HL-60 (cell line): Measurements from ENCODE around the gene STAT4.

ENCODE experiments used
- DNase-seq, 2 experiments: peaks; one replicate each; pipeline ENCODE4 v3.0.0-alpha.2; 2010 to 2020; ENCODE audit warnings: low read depth in 1 of 2, low spot score in 1 of 2
- H3K27ac ChIP-seq: fragments of 250-450 bp; sonication (Bioruptor Pico); replicated peaks from 2 replicates; pipeline ENCODE4 v1.5.1; 2020; ENCODE audit warnings: mild to moderate bottlenecking, moderate library complexity
- H3K27me3 ChIP-seq: fragments of 250-450 bp; sonication (Bioruptor Pico); 2 replicates; pipeline ENCODE4 v1.5.1; 2021; ENCODE audit warnings: mild to moderate bottlenecking, moderate library complexity; ENCODE audit not compliant: insufficient read depth, poor library complexity, severe bottlenecking
- H3K4me3 ChIP-seq: replicated peaks from 2 replicates; pipeline ENCODE4 v1.5.1; 2011; ENCODE audit warnings: mild to moderate bottlenecking, control low read depth, low read length; ENCODE audit not compliant: insufficient read depth
- CTCF ChIP-seq: IDR thresholded peaks from one replicate; pipeline ENCODE4 v1.5.1; 2011; ENCODE audit warnings: low read length, control low read depth, inconsistent platforms; ENCODE audit not compliant: insufficient read depth
- GABPA ChIP-seq: IDR thresholded peaks from 2 replicates; pipeline ENCODE4 v1.6.1; 2012; ENCODE audit warnings: low read depth
- POLR2AphosphoS5 ChIP-seq: IDR thresholded peaks from 2 replicates; pipeline ENCODE4 v1.6.1; 2012; ENCODE audit warnings: low read depth
- REST ChIP-seq: IDR thresholded peaks from 2 replicates; pipeline ENCODE4 v1.6.1; 2012; ENCODE audit warnings: low read depth; ENCODE audit not compliant: insufficient replicate concordance
- SPI1 ChIP-seq: IDR thresholded peaks from 2 replicates; pipeline ENCODE4 v1.6.1; 2012; ENCODE audit warnings: low read depth, mild to moderate bottlenecking, borderline replicate concordance

Gene STAT4

GRCh38 chr2:191166111-191166755 lies 15.4 kb upstream of the STAT4 start:
- TF ChIP-seq GABPA = no peak
- no peak for TF ChIP-seq CTCF
- no peak for TF ChIP-seq POLR2AphosphoS5
- TF ChIP-seq REST = no peak
- no peak for TF ChIP-seq SPI1
- no peak overlapping the region for H3K27ac ChIP-seq
- no peak for DNase-seq

GRCh38 chr2:191165176-191165643 lies 14.4 kb upstream of the STAT4 start:
- TF ChIP-seq POLR2AphosphoS5 (no peak), CTCF (peak; percentile 13), SPI1 (no peak)
- Histone ChIP-seq H3K27me3 (peaks cover 2% of the 10 kb centered on the region), H3K4me3 (no peak overlapping the region), H3K27ac (no peak overlapping the region)
- no peak for DNase-seq

More at GRCh38 chr2:191166111-191166755, 15.4 kb upstream of the STAT4 start:
- Histone ChIP-seq H3K4me3 (no peak overlapping the region), H3K27me3 (peaks cover 4% of the 10 kb centered on the region)

GRCh38 chr2:191158747-191159146 lies 8.0 kb upstream of the STAT4 start:
- TF ChIP-seq REST (no peak), POLR2AphosphoS5 (no peak), GABPA (no peak), CTCF (no peak)
- no peak overlapping the region for H3K27ac ChIP-seq
- H3K27me3 ChIP-seq = no peaks in the 10 kb centered on the region
- no peak for DNase-seq
- H3K4me3 ChIP-seq = no peak overlapping the region

- no peaks in the 10 kb centered on the region for H3K27me3 ChIP-seq
- DNase-seq = peak in 1 of 2 experiments; percentile 51
- TF ChIP-seq SPI1 (peak; percentile 66; the same call in 1 of the 2 replicates), POLR2AphosphoS5 (no peak), GABPA (no peak)
- no peak overlapping the region for H3K4me3 ChIP-seq
- H3K27ac ChIP-seq = no peak overlapping the region
Measured at GRCh38 chr2:191158193-191158592, 7.4 kb upstream of the STAT4 start.
